Liver (tissue), 9 donors: ENCODE results near the gene TMEM17. TPM values are rescaled to one million over a fixed set of nuclear protein-coding genes. Genes with fewer than 3 reads are reported as not detected.

Experiments used
- DNase-seq: peaks from one replicate; pipeline ENCODE4 v3.0.0-alpha.2; 2017; ENCODE audit warnings: low spot score
- H3K27ac ChIP-seq, 2 donors: one replicate each; pipeline ENCODE4 v1.7.0; 2013; ENCODE audit warnings: inconsistent platforms in 2 of 2, low read length in 2 of 2, control low read depth in 1 of 2, low read depth in 1 of 2, mild to moderate bottlenecking in 1 of 2
- H3K27me3 ChIP-seq, 4 donors: one replicate each; pipeline versions ENCODE4 v1.6.1 to v1.7.0; 2013; ENCODE audit warnings: low read length in 3 of 4, inconsistent platforms in 1 of 4, mild to moderate bottlenecking in 1 of 4, moderate library complexity in 1 of 4; ENCODE audit not compliant: control insufficient read depth in 4 of 4, insufficient read depth in 4 of 4
- H3K36me3 ChIP-seq, 4 donors: one replicate each; pipeline versions ENCODE4 v1.6.1 to v1.7.0; 2013; ENCODE audit warnings: low read length in 3 of 4, mild to moderate bottlenecking in 3 of 4, low read depth in 1 of 4, moderate library complexity in 1 of 4; ENCODE audit not compliant: control insufficient read depth in 4 of 4, insufficient read depth in 3 of 4
- H3K4me1 ChIP-seq, 4 donors: one replicate each; pipeline versions ENCODE4 v1.6.1 to v1.7.0; 2013; ENCODE audit warnings: low read length in 3 of 4, mild to moderate bottlenecking in 3 of 4, moderate library complexity in 1 of 4; ENCODE audit not compliant: control insufficient read depth in 4 of 4, insufficient read depth in 4 of 4
- H3K4me3 ChIP-seq, 3 donors: one replicate each; pipeline versions ENCODE4 v1.6.1 to v1.7.0; 2013; ENCODE audit warnings: low read length in 3 of 3, control low read depth in 1 of 3, low read depth in 1 of 3, mild to moderate bottlenecking in 1 of 3
- H3K9ac ChIP-seq, 2 donors: one replicate each; pipeline ENCODE4 v1.7.0; 2013; ENCODE audit warnings: low read length in 2 of 2, mild to moderate bottlenecking in 2 of 2, moderate library complexity in 2 of 2, control low read depth in 1 of 2, low read depth in 1 of 2
- H3K9me3 ChIP-seq, 4 donors: one replicate each; pipeline versions ENCODE4 v1.6.1 to v1.7.0; 2013; ENCODE audit warnings: low read length in 3 of 4; ENCODE audit not compliant: control insufficient read depth in 4 of 4
- ATF3 ChIP-seq: IDR thresholded peaks from 2 replicates; pipeline ENCODE4 v1.6.1; 2016; ENCODE audit warnings: antibody characterized with exemption
- CTCF ChIP-seq: fragments of 150-350 bp; IDR thresholded peaks from 2 replicates; pipeline ENCODE4 v1.5.1; 2017; ENCODE audit warnings: improper control_type of control experiment, low read depth, low read length; ENCODE audit not compliant: missing input control
- EGR1 ChIP-seq, 2 donors: IDR thresholded peaks; 2 replicates each; pipeline ENCODE4 v1.6.1; 2016 to 2018; ENCODE audit warnings: antibody characterized with exemption in 2 of 2, low read depth in 2 of 2
- FOXA1 ChIP-seq: IDR thresholded peaks from 2 replicates; pipeline ENCODE4 v1.6.1; 2016; ENCODE audit warnings: antibody characterized with exemption
- FOXA2 ChIP-seq: IDR thresholded peaks from 2 replicates; pipeline ENCODE4 v1.6.1; 2016; ENCODE audit warnings: antibody characterized with exemption
- GABPA ChIP-seq, 2 donors: IDR thresholded peaks in 1 of 2; conservative IDR thresholded peaks in 1 of 2; 2 replicates each; pipeline ENCODE4 v1.6.1; 2016; ENCODE audit warnings: antibody characterized with exemption in 2 of 2, mild to moderate bottlenecking in 1 of 2, moderate library complexity in 1 of 2
- HNF4A ChIP-seq, 2 donors: conservative IDR thresholded peaks; 2 replicates each; pipeline ENCODE4 v1.6.1; 2016; ENCODE audit warnings: antibody characterized with exemption in 2 of 2, mild to moderate bottlenecking in 2 of 2
- HNF4G ChIP-seq: IDR thresholded peaks from 2 replicates; pipeline ENCODE4 v1.6.1; 2016; ENCODE audit warnings: antibody characterized with exemption
- JUND ChIP-seq, 2 donors: IDR thresholded peaks; 2 replicates each; pipeline ENCODE4 v1.6.1; 2016; ENCODE audit warnings: antibody characterized with exemption in 2 of 2
- MAX ChIP-seq: IDR thresholded peaks from 2 replicates; pipeline ENCODE4 v1.6.1; 2016; ENCODE audit warnings: antibody characterized with exemption
- NR2F2 ChIP-seq: IDR thresholded peaks from 2 replicates; pipeline ENCODE4 v1.6.1; 2016; ENCODE audit warnings: antibody characterized with exemption
- RAD21 ChIP-seq, 2 donors: IDR thresholded peaks; 2 replicates each; pipeline ENCODE4 v1.6.1; 2016; ENCODE audit warnings: antibody characterized with exemption in 2 of 2, mild to moderate bottlenecking in 2 of 2
- REST ChIP-seq: IDR thresholded peaks from 2 replicates; pipeline ENCODE4 v1.6.1; 2016; ENCODE audit warnings: antibody characterized with exemption, mild to moderate bottlenecking
- RXRA ChIP-seq, 2 donors: IDR thresholded peaks; 2 replicates each; pipeline ENCODE4 v1.6.1; 2017 to 2018; ENCODE audit warnings: antibody characterized with exemption in 2 of 2, mild to moderate bottlenecking in 1 of 2
- SP1 ChIP-seq: IDR thresholded peaks from 2 replicates; pipeline ENCODE4 v1.6.1; 2018; ENCODE audit warnings: antibody characterized with exemption, mild to moderate bottlenecking
- TAF1 ChIP-seq: conservative IDR thresholded peaks from 2 replicates; pipeline ENCODE4 v1.6.1; 2016; ENCODE audit warnings: antibody characterized with exemption, mild to moderate bottlenecking
- YY1 ChIP-seq: IDR thresholded peaks from 2 replicates; pipeline ENCODE4 v1.6.1; 2016; ENCODE audit warnings: antibody characterized with exemption, mild to moderate bottlenecking
- ZBTB33 ChIP-seq: IDR thresholded peaks from 2 replicates; pipeline ENCODE4 v1.6.1; 2016; ENCODE audit warnings: antibody characterized with exemption
- WGBS: extraction: QIAGEN DNeasy Blood & Tissue Kit; methylation state at CpG from one replicate; pipeline ENCODE4 v1.1.7; 2013; 5-methylcytosine and 5-hydroxymethylcytosine counted together
- polyA plus RNA-seq, 2 donors: library from polyadenylated mRNA; stranded (reverse) in 1 of 2; unstranded in 1 of 2; fragments of 200-250 nt in 1 of 2; fragments of >200 nt in 1 of 2; fragmentation: Nextera tagmentation in 1 of 2; extraction: Ambion mirVana in 1 of 2; gene quantifications; one replicate each; pipeline versions ENCODE4 v1.2.1 to v1.2.3, GENCODE V29; 2013 to 2015
- total RNA-seq, 2 donors: library from RNA; depleted of rRNA; stranded (reverse); fragments of >200 nt; gene quantifications; one replicate each; pipeline ENCODE4 v1.2.3, GENCODE V29; 2014
- donor health status: healthy.
- donor health status: healthy.
- donor health status: healthy.
- donor health status: healthy.
- donor health status: healthy.

TMEM17 gene
- total and polyA plus RNA-seq, 4 donors = 0.70 to 1.9 (median 1.2) TPM

- peak overlapping the region in 1 of 2 donors; percentile 49 for H3K27ac ChIP-seq
Observed at GRCh38 chr2:62492048-62492447, 13.9 kb downstream of the TMEM17 start.

More at GRCh38 chr2:62492048-62492447, 13.9 kb downstream of the TMEM17 start:
- peak overlapping the region in 1 of 2 donors; percentile 48 for H3K9ac ChIP-seq
- H3K4me1 ChIP-seq = peaks cover 2 to 25% (median 21%) of the 10 kb centered on the region in 4 donors
- H3K9me3 ChIP-seq = no peaks in the 10 kb centered on the region
- 47% methylated on average over 2 of the region's 2 CpGs for whole genome bisulfite sequencing
- TF ChIP-seq FOXA2 (peak; percentile 34), MAX (peak; percentile 74), YY1 (no peak), ATF3 (no peak), NR2F2 (no peak), CTCF (no peak), HNF4G (peak; percentile 42), RAD21 (IDR thresholded peaks at IDR 0.05) (peak in 1 of 2 donors; percentile 31), FOXA1 (no peak), JUND (IDR thresholded peaks at IDR 0.05) (no peak), SP1 (peak; percentile 50), GABPA (IDR thresholded peaks at IDR 0.05 in 1 of 2, conservative IDR thresholded peaks at IDR 0.05 in 1 of 2) (no peak), REST (peak; percentile 12), EGR1 (IDR thresholded peaks at IDR 0.05; ENCODE audit: low read depth in 2 of 2) (no peak), TAF1 (no peak), HNF4A (conservative IDR thresholded peaks at IDR 0.05) (peak; percentile 85 to 91), ZBTB33 (peak; percentile 22), RXRA (IDR thresholded peaks at IDR 0.05) (peak; percentile 53 to 75)
- H3K36me3 ChIP-seq = no peaks in the 10 kb centered on the region
- H3K27me3 ChIP-seq = no peaks in the 10 kb centered on the region
- no peak overlapping the region for H3K4me3 ChIP-seq
- no peak for DNase-seq
